ENCODE measurements around the gene SRC.

The SRC gene

DNA sequence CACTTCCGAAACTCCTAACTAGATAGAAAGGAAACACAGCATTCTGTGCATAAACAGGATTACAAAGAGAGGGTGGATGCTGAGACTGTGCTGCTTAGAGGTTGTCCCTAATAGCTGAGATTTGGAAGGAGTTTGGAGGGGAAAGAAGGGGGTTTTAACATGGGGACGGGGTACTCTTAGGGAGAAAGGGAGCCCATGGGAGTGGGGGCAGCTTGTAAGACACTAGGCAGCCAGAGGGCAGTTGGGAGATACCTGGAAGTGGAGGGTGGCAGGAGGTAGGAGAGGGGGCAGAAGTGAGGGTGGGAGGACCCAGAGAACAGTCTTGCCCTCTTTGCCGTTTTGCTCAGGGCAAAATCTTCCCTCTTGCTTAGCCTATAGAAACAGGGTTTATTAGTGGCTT lies 40.1 kb upstream of the SRC start:
- Histone ChIP-seq H3K9ac (ENCODE audit: low read length in 2 of 2) (no peak overlapping the region), H3K9me3 (ENCODE audit: control insufficient read depth in 2 of 2, low read length in 2 of 2) (no peaks in the 10 kb centered on the region), H3K4me1 (ENCODE audit: control insufficient read depth, insufficient read depth, low read length) (peaks cover 19% of the 10 kb centered on the region), H3K4me3 (ENCODE audit: low read length in 2 of 2) (no peak overlapping the region), H3K27me3 (ENCODE audit: control insufficient read depth in 1 of 2, insufficient read depth in 2 of 2, low read length in 2 of 2) (no peaks in the 10 kb centered on the region), H3K27ac (ENCODE audit: low read length) (no peak overlapping the region), H3K36me3 (ENCODE audit: control insufficient read depth in 2 of 2, insufficient read depth in 2 of 2, low read length in 2 of 2) (peaks cover 27 to 29% of the 10 kb centered on the region in 2 donors)

DNA sequence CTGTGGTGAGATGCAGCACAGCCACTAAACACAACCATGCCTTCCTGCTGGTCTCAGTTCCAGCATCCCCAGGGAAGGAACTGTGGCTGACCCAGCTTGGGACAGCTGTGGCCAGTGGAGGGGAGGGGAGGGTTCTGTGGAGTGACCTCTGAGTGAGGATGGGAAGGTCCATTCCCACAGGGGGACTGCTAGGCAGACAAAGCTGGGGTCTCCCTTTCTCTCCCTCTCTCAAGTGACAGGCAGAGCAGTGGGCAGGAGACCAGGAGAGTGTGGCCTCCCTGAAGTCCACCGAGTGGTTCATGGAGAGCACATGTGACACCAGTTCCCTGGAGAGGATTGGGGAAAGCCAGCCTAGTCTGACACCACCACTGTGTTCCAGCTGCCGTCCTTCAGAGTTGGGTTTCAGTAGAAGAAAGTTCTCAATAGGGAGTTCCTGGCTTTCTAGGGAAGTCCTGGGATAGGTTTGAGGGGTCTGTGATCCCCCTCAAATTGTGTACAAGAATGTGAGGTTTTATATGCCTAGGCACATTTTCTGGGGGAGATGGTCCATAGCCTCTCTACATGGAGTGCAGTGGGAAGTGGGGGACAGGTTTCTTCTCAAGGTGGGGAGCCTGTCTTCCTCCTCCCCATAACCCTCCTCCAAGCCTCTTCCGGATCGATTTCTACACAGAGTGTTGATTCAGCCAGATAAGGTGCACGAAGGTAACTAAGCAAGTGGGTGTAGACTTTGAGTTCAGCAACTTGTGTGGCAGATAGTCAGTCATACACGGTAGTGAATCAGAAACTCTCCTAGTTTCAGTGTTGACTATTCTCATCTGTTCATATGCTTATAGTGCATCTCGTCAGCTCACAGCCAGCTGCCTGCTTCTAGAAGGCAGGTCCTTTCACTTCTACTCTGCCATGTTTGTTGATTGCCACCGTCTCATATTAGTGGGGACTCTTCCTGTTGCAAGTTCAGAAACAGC lies 37.6 kb upstream of the SRC start:
- peaks cover 33% of the 10 kb centered on the region for H3K4me1 ChIP-seq (ENCODE audit: control insufficient read depth, insufficient read depth, low read length)
- H3K4me3 ChIP-seq (ENCODE audit: low read length in 2 of 2) = no peak overlapping the region
- no peak overlapping the region for H3K9ac ChIP-seq (ENCODE audit: low read length in 2 of 2)
- H3K27me3 ChIP-seq (ENCODE audit: control insufficient read depth in 1 of 2, insufficient read depth in 2 of 2, low read length in 2 of 2) = no peaks in the 10 kb centered on the region
- H3K9me3 ChIP-seq (ENCODE audit: control insufficient read depth in 2 of 2, low read length in 2 of 2) = no peaks in the 10 kb centered on the region
- no peak overlapping the region for H3K27ac ChIP-seq (ENCODE audit: low read length)
- peaks cover 13 to 20% of the 10 kb centered on the region in 2 donors for H3K36me3 ChIP-seq (ENCODE audit: control insufficient read depth in 2 of 2, insufficient read depth in 2 of 2, low read length in 2 of 2)

DNA sequence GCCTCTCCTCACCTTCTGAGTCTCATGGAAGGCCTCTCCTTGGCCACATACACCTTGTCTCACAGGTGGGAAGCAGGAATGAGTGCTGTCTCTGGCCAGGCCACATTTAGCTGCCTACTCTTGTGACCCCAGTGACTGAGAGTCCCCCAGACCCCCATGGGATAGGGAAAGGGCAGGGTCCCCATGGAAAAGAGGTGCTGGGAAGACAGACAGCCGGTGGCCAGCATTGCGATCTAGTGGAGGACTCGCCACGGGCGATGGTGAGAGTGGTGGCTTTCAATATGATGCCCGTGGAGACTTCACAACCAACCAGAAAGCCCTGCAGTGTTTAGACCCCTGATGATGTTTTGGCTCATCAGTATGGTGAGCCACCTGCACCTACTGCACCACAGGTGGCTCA lies 36.6 kb upstream of the SRC start:
- H3K27ac ChIP-seq (ENCODE audit: low read length) = no peak overlapping the region
- H3K9ac ChIP-seq (ENCODE audit: low read length in 2 of 2) = no peak overlapping the region
- peaks cover 9 to 16% of the 10 kb centered on the region in 2 donors for H3K36me3 ChIP-seq (ENCODE audit: control insufficient read depth in 2 of 2, insufficient read depth in 2 of 2, low read length in 2 of 2)
- no peaks in the 10 kb centered on the region for H3K27me3 ChIP-seq (ENCODE audit: control insufficient read depth in 1 of 2, insufficient read depth in 2 of 2, low read length in 2 of 2)
- H3K9me3 ChIP-seq (ENCODE audit: control insufficient read depth in 2 of 2, low read length in 2 of 2) = no peaks in the 10 kb centered on the region
- H3K4me1 ChIP-seq (ENCODE audit: control insufficient read depth, insufficient read depth, low read length) = peaks cover 42% of the 10 kb centered on the region
- no peak overlapping the region for H3K4me3 ChIP-seq (ENCODE audit: low read length in 2 of 2)

DNA sequence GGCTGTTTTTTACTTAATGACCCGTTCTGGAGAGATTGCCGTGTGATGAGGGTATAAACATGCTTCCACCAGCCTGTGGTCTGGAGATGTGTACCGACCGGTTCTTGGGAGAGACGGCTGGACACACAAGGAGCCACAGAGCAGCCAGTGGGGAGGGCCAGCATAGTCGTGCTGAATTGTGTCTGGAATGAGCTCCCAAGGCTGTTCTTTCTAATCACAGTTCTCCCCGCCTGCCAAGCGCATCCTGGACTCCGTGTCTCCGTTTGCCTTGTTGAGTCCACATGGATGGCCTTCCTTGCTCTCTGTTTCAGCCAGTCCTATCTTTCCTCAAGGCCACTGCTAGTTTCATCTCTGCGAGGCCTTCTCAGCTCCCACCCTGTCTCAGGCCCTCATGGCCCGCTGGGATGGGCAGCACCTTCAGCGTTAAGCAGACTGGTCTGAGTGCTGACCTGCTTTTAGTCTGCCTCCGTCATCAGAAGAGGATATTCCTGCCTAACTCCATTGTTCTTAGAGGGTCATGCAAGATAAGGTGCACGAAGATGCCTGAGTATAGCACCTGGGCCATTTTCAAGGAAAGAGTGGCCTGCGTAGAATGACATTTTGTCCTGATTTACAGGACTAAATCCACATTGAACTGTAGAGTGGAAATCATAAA lies 35.9 kb upstream of the SRC start:
- H3K4me1 ChIP-seq (ENCODE audit: control insufficient read depth, insufficient read depth, low read length) = peaks cover 50% of the 10 kb centered on the region
- H3K9me3 ChIP-seq (ENCODE audit: control insufficient read depth in 2 of 2, low read length in 2 of 2) = no peaks in the 10 kb centered on the region
- no peak overlapping the region for H3K9ac ChIP-seq (ENCODE audit: low read length in 2 of 2)
- H3K27ac ChIP-seq (ENCODE audit: low read length) = peak overlapping the region; percentile 18
- H3K36me3 ChIP-seq (ENCODE audit: control insufficient read depth in 2 of 2, insufficient read depth in 2 of 2, low read length in 2 of 2) = peaks cover 9 to 16% of the 10 kb centered on the region in 2 donors
- no peaks in the 10 kb centered on the region for H3K27me3 ChIP-seq (ENCODE audit: control insufficient read depth in 1 of 2, insufficient read depth in 2 of 2, low read length in 2 of 2)
- H3K4me3 ChIP-seq (ENCODE audit: low read length in 2 of 2) = no peak overlapping the region

DNA sequence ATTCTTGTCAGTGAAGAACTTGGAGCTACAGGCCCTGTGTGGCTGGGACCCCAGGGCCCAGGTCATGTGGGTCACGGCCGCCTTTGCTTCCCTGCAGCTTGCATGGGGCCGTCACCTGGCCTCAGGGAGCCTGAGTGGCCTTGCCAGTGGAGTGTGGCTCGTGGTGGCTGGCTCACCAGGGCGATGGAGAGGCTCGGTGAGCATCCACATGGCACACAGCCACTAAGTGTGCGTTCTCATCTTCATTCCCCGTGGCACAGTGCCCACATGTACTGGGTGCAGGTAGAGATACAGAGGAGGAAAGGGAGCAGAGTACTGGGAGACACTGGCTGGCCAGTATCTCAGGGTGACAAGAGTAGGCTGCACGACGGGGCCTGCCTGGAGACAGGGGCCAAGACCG lies 35.0 kb upstream of the SRC start:
- Histone ChIP-seq H3K9ac (ENCODE audit: low read length in 2 of 2) (no peak overlapping the region), H3K9me3 (ENCODE audit: control insufficient read depth in 2 of 2, low read length in 2 of 2) (no peaks in the 10 kb centered on the region), H3K4me3 (ENCODE audit: low read length in 2 of 2) (no peak overlapping the region), H3K4me1 (ENCODE audit: control insufficient read depth, insufficient read depth, low read length) (peaks cover 59% of the 10 kb centered on the region), H3K36me3 (ENCODE audit: control insufficient read depth in 2 of 2, insufficient read depth in 2 of 2, low read length in 2 of 2) (peaks cover 9 to 14% of the 10 kb centered on the region in 2 donors), H3K27ac (ENCODE audit: low read length) (no peak overlapping the region), H3K27me3 (ENCODE audit: control insufficient read depth in 1 of 2, insufficient read depth in 2 of 2, low read length in 2 of 2) (no peaks in the 10 kb centered on the region)

DNA sequence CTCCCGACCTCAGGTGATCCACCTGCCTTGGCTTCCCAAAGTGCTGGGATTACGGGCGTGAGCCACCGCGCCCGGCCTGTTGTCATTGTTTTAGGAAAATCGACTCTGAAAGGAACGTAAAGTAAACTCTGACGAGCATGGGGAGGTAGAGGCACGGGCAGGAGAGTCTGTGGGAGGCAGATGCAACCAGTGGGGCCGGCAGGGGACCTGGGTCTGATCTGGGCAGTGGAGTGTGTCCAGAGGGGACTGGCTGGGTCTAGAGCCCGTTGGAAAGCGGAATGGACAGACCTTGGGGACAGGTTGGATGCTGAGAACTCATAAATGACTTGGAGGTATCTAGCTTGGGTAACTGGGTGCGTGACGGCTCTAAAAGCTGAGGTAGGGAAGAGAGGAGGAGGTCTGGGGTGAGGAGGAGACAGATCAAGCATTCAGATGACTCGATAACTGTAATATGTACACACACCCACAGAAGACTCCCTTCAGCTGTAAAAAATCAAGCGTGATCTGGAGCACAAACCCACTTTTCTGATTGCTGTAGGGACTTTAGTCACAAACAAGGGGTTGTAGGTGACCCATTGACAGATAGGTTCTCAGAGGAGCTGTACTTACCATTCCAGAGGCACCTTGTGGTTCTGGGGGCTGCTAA lies 34.1 kb upstream of the SRC start:
- Histone ChIP-seq H3K27me3 (ENCODE audit: control insufficient read depth in 1 of 2, insufficient read depth in 2 of 2, low read length in 2 of 2) (no peaks in the 10 kb centered on the region), H3K36me3 (ENCODE audit: control insufficient read depth in 2 of 2, insufficient read depth in 2 of 2, low read length in 2 of 2) (peaks cover 14 to 20% of the 10 kb centered on the region in 2 donors), H3K4me1 (ENCODE audit: control insufficient read depth, insufficient read depth, low read length) (peaks cover 58% of the 10 kb centered on the region), H3K9ac (ENCODE audit: low read length in 2 of 2) (no peak overlapping the region), H3K9me3 (ENCODE audit: control insufficient read depth in 2 of 2, low read length in 2 of 2) (no peaks in the 10 kb centered on the region), H3K27ac (ENCODE audit: low read length) (peak overlapping the region; percentile 18), H3K4me3 (ENCODE audit: low read length in 2 of 2) (no peak overlapping the region)

DNA sequence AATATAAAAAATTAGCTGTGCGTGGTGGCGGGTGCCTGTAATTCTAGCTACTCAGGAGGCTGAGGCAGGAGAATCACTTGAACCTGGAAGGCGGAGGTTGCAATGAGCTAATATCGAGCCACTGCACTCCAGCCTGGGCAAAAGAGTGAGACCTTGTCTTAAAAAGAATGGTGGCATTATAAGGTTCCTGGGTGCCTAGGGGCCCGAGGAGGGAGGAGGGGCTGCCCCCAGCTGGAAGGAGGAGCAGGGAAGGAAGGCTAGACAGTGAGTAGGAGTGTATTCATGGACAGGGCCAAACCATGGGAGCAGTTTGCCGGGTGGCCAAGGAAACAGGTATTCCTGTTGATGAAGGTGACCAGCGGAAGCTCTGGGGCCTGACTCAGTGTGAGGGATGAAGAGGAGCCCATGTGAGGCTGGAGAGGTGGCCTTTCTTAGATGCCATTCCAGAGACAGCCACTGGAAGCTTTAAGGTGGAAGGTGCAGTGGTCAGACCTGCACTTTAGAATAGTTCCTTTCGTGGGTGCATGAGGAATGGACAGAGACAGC lies 32.3 kb upstream of the SRC start:
- Histone ChIP-seq H3K27ac (ENCODE audit: low read length) (peak overlapping the region; percentile 87), H3K36me3 (ENCODE audit: control insufficient read depth in 2 of 2, insufficient read depth in 2 of 2, low read length in 2 of 2) (peaks cover 18 to 26% of the 10 kb centered on the region in 2 donors), H3K9ac (ENCODE audit: low read length in 2 of 2) (no peak overlapping the region), H3K4me1 (ENCODE audit: control insufficient read depth, insufficient read depth, low read length) (peaks cover 51% of the 10 kb centered on the region), H3K9me3 (ENCODE audit: control insufficient read depth in 2 of 2, low read length in 2 of 2) (no peaks in the 10 kb centered on the region), H3K4me3 (ENCODE audit: low read length in 2 of 2) (no peak overlapping the region), H3K27me3 (ENCODE audit: control insufficient read depth in 1 of 2, insufficient read depth in 2 of 2, low read length in 2 of 2) (no peaks in the 10 kb centered on the region)

DNA sequence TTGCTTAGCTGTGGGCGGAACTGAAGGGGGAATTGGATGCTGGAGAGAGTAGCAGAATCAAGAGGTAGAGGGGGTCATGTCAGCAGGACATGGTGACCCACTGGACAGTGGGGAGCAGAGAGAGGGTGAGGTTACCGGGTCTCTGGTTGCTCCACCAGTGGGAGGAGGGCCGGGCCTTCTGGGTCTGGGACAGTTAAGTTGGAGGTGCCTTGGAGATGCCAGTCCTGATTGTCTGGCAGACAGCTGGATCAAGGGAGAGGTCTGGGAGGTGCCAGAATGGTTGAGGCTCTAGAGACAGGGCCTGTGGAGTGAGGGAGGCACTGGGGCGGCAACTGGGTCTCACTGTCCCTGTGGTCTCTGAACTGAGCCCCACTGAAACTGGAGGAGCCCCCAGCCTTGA lies 31.8 kb upstream of the SRC start:
- no peak overlapping the region for H3K4me3 ChIP-seq (ENCODE audit: low read length in 2 of 2)
- H3K9ac ChIP-seq (ENCODE audit: low read length in 2 of 2) = peak overlapping the region; percentile 40 to 62
- peaks cover 18 to 24% of the 10 kb centered on the region in 2 donors for H3K36me3 ChIP-seq (ENCODE audit: control insufficient read depth in 2 of 2, insufficient read depth in 2 of 2, low read length in 2 of 2)
- peak overlapping the region; percentile 87 for H3K27ac ChIP-seq (ENCODE audit: low read length)
- no peaks in the 10 kb centered on the region for H3K27me3 ChIP-seq (ENCODE audit: control insufficient read depth in 1 of 2, insufficient read depth in 2 of 2, low read length in 2 of 2)
- peaks cover 50% of the 10 kb centered on the region for H3K4me1 ChIP-seq (ENCODE audit: control insufficient read depth, insufficient read depth, low read length)
- H3K9me3 ChIP-seq (ENCODE audit: control insufficient read depth in 2 of 2, low read length in 2 of 2) = no peaks in the 10 kb centered on the region

DNA sequence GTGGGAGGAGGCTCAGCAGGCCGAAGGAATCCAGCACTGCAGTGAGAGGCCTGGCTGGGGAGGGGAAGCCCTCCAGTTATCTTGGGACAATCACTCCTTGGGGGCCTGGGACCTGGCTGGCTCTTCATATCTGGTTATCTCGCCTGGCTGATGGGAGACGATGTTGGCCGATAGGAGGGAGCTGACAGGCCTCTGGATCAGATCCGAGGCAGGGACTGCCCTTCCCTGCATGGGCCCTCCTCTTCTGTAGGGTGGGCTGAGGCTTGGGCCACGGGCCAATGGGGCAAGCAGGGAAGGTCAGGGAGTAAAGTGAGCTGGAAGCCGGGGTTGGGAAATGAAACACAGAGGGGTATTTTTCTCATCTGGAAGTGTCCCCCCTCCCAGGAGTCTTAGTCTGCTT lies 31.3 kb upstream of the SRC start:
- H3K9me3 ChIP-seq (ENCODE audit: control insufficient read depth in 2 of 2, low read length in 2 of 2) = no peaks in the 10 kb centered on the region
- peak overlapping the region; percentile 40 to 62 for H3K9ac ChIP-seq (ENCODE audit: low read length in 2 of 2)
- peak overlapping the region; percentile 87 for H3K27ac ChIP-seq (ENCODE audit: low read length)
- H3K4me1 ChIP-seq (ENCODE audit: control insufficient read depth, insufficient read depth, low read length) = peaks cover 48% of the 10 kb centered on the region
- H3K27me3 ChIP-seq (ENCODE audit: control insufficient read depth in 1 of 2, insufficient read depth in 2 of 2, low read length in 2 of 2) = no peaks in the 10 kb centered on the region
- H3K4me3 ChIP-seq (ENCODE audit: low read length in 2 of 2) = no peak overlapping the region
- H3K36me3 ChIP-seq (ENCODE audit: control insufficient read depth in 2 of 2, insufficient read depth in 2 of 2, low read length in 2 of 2) = peaks cover 15 to 20% of the 10 kb centered on the region in 2 donors

DNA sequence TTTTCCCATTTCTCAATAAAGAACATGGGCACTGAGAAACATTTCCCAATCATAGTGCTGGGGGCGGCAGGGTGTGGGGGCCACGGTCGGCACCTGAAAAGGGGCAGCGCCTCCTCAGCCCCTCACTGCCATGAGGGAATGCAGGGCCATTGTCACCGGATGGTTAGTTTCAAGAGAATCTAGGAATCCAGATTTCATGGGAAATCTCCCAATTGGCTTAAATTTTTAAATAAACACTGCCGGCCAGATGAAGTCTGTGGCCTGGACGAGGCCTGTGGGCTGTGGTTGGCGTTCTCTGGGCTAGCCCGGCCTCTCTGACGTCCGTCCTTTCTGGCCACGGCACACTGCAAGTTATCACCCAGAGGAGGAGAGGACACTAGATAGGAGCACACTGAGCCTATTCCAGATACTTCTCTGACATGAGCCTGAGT lies 30.9 kb upstream of the SRC start:
- H3K27me3 ChIP-seq (ENCODE audit: control insufficient read depth in 1 of 2, insufficient read depth in 2 of 2, low read length in 2 of 2) = no peaks in the 10 kb centered on the region
- peaks cover 15 to 19% of the 10 kb centered on the region in 2 donors for H3K36me3 ChIP-seq (ENCODE audit: control insufficient read depth in 2 of 2, insufficient read depth in 2 of 2, low read length in 2 of 2)
- H3K9ac ChIP-seq (ENCODE audit: low read length in 2 of 2) = peak overlapping the region; percentile 40 to 62
- peak overlapping the region; percentile 87 for H3K27ac ChIP-seq (ENCODE audit: low read length)
- peaks cover 48% of the 10 kb centered on the region for H3K4me1 ChIP-seq (ENCODE audit: control insufficient read depth, insufficient read depth, low read length)
- peak overlapping the region in 1 of 2 donors; percentile 15 for H3K4me3 ChIP-seq (ENCODE audit: low read length in 2 of 2)
- no peaks in the 10 kb centered on the region for H3K9me3 ChIP-seq (ENCODE audit: control insufficient read depth in 2 of 2, low read length in 2 of 2)
